ENCODE results near the gene CLCN2. TPM values are rescaled to one million over a fixed set of nuclear protein-coding genes. Genes with fewer than 3 reads are reported as not detected.

Gene CLCN2
- total RNA-seq, 1 experiment from 2014 or later: 21.6 TPM

DNA sequence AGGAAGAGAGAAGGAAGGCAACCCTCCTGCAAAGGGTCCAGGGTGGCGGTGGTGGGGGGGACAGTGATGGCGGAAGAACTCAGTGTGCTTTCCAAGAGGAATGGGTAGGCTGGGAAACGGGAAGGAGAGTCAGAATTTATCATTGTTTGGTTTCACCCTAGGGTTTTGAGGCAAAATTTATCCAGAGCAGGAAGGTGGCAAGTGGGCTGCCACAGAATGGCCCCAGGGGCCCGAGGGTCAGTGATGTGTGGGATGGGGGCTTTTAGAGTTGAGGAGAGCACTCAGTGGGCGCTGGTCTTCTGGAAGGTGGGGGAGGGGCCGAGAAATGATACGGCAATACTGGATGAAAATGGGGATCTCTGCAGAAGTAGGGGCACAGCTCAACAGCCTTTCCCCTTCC is 23.4 kb downstream of the CLCN2 start:
- intact Hi-C loops (cut with micrococcal nuclease): no loop called here
- H3K36me3 ChIP-seq (ENCODE audit: control insufficient read depth in 1 of 2, insufficient read depth in 2 of 2, low read length in 2 of 2): peaks cover 18 to 20% of the 10 kb centered on the region in 2 experiments
- TF ChIP-seq ZFX (IDR thresholded peaks at IDR 0.05) (no peak), EGR1 (IDR thresholded peaks at IDR 0.05; ENCODE audit: low read depth) (no peak), MAX (IDR thresholded peaks at IDR 0.05) (no peak), JUND (IDR thresholded peaks at IDR 0.05) (no peak), CEBPB (IDR thresholded peaks at IDR 0.05; ENCODE audit: low read depth) (no peak), YY1 (IDR thresholded peaks at IDR 0.05; ENCODE audit: extremely low read depth, insufficient replicate concordance, low read depth, low read length) (no peak), POLR2AphosphoS5 (IDR thresholded peaks at IDR 0.05; ENCODE audit: low read depth, low read length) (no peak)
- TF ChIP-seq, protein P1, sequence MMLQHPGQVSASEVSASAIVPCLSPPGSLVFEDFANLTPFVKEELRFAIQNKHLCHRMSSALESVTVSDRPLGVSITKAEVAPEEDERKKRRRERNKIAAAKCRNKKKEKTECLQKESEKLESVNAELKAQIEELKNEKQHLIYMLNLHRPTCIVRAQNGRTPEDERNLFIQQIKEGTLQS (IDR thresholded peaks at IDR 0.05): no peak
- no peak overlapping the region for H3K4me2 ChIP-seq (ENCODE audit: low read length)
- H3K9me3 ChIP-seq (ENCODE audit: control insufficient read depth in 1 of 2, insufficient read depth in 1 of 2, low read depth in 1 of 2, low read length in 2 of 2): no peaks in the 10 kb centered on the region
- no peaks in the 10 kb centered on the region for H3K27me3 ChIP-seq (ENCODE audit: insufficient read depth, low read length)
- RAD21 ChIA-PET (ENCODE audit: low non-redundant PET in 1 of 2, low total read pairs in 2 of 2, uncharacterized antibody in 2 of 2, unreplicated experiment in 2 of 2): no interaction called here
- ATAC-seq (no peak), DNase-seq (ENCODE audit: low read depth, low spot score) (no peak)
- BruUV-seq (replicated peaks): no TSS peak
- H3K9me2 ChIP-seq (ENCODE audit: insufficient read depth): no peaks in the 10 kb centered on the region
- H3K4me3 ChIP-seq (replicated peaks in 1 of 2; ENCODE audit: low read depth in 1 of 2, low read length in 2 of 2): no peak overlapping the region
- H3K27ac ChIP-seq (ENCODE audit: low read depth, low read length): no peak overlapping the region
- POLR2A ChIA-PET: interaction anchor here (1.7 kb wide), 1 partner anchor 8 kb away, joined by 5 read pairs; no protein-coding TSS in a partner anchor
- peaks cover 28% of the 10 kb centered on the region; the same call in 1 of the 2 replicates for H3K79me2 ChIP-seq (ENCODE audit: insufficient read depth, low read length)
- no peak overlapping the region for H2AFZ ChIP-seq (ENCODE audit: low read depth, low read length, poor library complexity, severe bottlenecking)
- H3K4me1 ChIP-seq (ENCODE audit: control insufficient read depth in 1 of 2, insufficient read depth in 2 of 2, low read length in 2 of 2): peaks cover 2 to 45% of the 10 kb centered on the region in 2 experiments; a peak in 3 of 4 replicates
- CTCF ChIA-PET: no interaction called here
- no peak overlapping the region for H3K9ac ChIP-seq (ENCODE audit: low read length)
- H4K20me1 ChIP-seq (ENCODE audit: insufficient read depth): peaks cover 17% of the 10 kb centered on the region; the same call in 1 of the 2 replicates

DNA sequence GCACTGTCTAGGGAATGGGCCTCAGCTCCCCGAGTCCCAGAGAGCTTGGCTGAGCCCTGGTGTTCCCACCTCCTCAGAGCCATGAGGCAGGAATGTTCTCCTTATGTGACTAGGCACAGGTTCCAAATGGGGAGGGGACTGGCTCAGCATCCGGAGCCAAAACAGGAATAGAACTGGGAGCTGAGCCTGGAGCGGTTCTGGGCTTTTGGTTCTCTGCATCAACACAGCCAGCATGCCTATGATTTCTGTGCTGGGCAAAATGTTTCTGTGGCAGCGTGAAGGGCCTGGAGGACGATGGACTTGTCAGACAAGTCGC is 24.0 kb downstream of the CLCN2 start, which contains the start of gene FAM131A:
Gene FAM131A (plus strand): TSS at position 202 of the 316 bp plus-strand sequence. CDS start 31 bp downstream, at position 233.
- peaks cover 22% of the 10 kb centered on the region; the same call in 1 of the 2 replicates for H4K20me1 ChIP-seq (ENCODE audit: insufficient read depth)
- peak within 1 kb of the TSS; percentile 73 for H3K4me3 ChIP-seq (replicated peaks in 1 of 2; ENCODE audit: low read depth in 1 of 2, low read length in 2 of 2)
- BruUV-seq (replicated peaks): no TSS peak
- peaks cover 2 to 51% of the 10 kb centered on the region in 2 experiments; a peak in 3 of 4 replicates for H3K4me1 ChIP-seq (ENCODE audit: control insufficient read depth in 1 of 2, insufficient read depth in 2 of 2, low read length in 2 of 2)
- RAD21 ChIA-PET (ENCODE audit: low non-redundant PET in 1 of 2, low total read pairs in 2 of 2, uncharacterized antibody in 2 of 2, unreplicated experiment in 2 of 2): no interaction called here
- peak within 1 kb of the TSS; percentile 83 for H3K9ac ChIP-seq (ENCODE audit: low read length)
- intact Hi-C loops (cut with micrococcal nuclease): no loop called here
- H3K9me3 ChIP-seq (ENCODE audit: control insufficient read depth in 1 of 2, insufficient read depth in 1 of 2, low read depth in 1 of 2, low read length in 2 of 2): no peaks in the 10 kb centered on the region
- peaks cover 34% of the 10 kb centered on the region; the same call in 1 of the 2 replicates for H3K79me2 ChIP-seq (ENCODE audit: insufficient read depth, low read length)
- ATAC-seq (no peak), DNase-seq (ENCODE audit: low read depth, low spot score) (no peak)
- H3K27ac ChIP-seq (ENCODE audit: low read depth, low read length): peak within 1 kb of the TSS; percentile 85
- no peaks in the 10 kb centered on the region for H3K9me2 ChIP-seq (ENCODE audit: insufficient read depth)
- H2AFZ ChIP-seq (ENCODE audit: low read depth, low read length, poor library complexity, severe bottlenecking): no peak within 1 kb of the TSS
- no peak for TF ChIP-seq EZH2 (IDR thresholded peaks at IDR 0.05)
- no peaks in the 10 kb centered on the region for H3K27me3 ChIP-seq (ENCODE audit: insufficient read depth, low read length)
- CTCF ChIA-PET: interaction anchor here (1.3 to 1.5 kb wide), 2 partner anchors 8 to 203 kb away, joined by 4 to 7 read pairs; no protein-coding TSS in a partner anchor
- peak within 1 kb of the TSS; percentile 90 for H3K4me2 ChIP-seq (ENCODE audit: low read length)
- POLR2A ChIA-PET: interaction anchor here (0.7 to 1.7 kb wide), 2 partner anchors 8 to 25 kb away, joined by 3 to 5 read pairs; no protein-coding TSS in a partner anchor
- peaks cover 19 to 26% of the 10 kb centered on the region in 2 experiments for H3K36me3 ChIP-seq (ENCODE audit: control insufficient read depth in 1 of 2, insufficient read depth in 2 of 2, low read length in 2 of 2)
